SK-N-SH (cell line): ENCODE data around the gene KIF9. TPM values are rescaled to one million over a fixed set of nuclear protein-coding genes. Genes with fewer than 3 reads are reported as not detected.
"Not testable (repeated sequence)": the region's sequence is repeated elsewhere in the genome, so short reads cannot be mapped to it uniquely, and the experiment has no call there.

Source experiments
- CTCF ChIA-PET: fragments of 300-600, 350-600 bp; formaldehyde crosslinking; extraction: SDS; loops from one replicate; lab custom pipeline; 2021; lab: Yijun Ruan, JAX
- POLR2A ChIA-PET: fragments of 350-600 bp; sonication (Branson Sonifier 250); formaldehyde crosslinking; extraction: SDS; loops from one replicate; lab custom pipeline; 2020; ENCODE audit warnings: antibody characterized with exemption, inconsistent platforms; lab: Yijun Ruan, JAX
- DNase-seq: peaks from one replicate; pipeline ENCODE4 v3.0.0; 2012
- H2AFZ ChIP-seq: fragments of 200-600 bp; sonication (generic); 2 replicates; pipeline ENCODE4 v1.8.1; 2016; ENCODE audit warnings: antibody characterized with exemption, mild to moderate bottlenecking, low read depth
- H3F3A ChIP-seq: fragments of 200-600 bp; sonication (generic); replicated peaks from 2 replicates; pipeline ENCODE3; 2016; ENCODE audit warnings: antibody characterized with exemption, mild to moderate bottlenecking; ENCODE audit not compliant: insufficient read depth
- H3K27ac ChIP-seq, 2 experiments: fragments of 200-500 bp in 1 of 2; fragments of 200-600 bp in 1 of 2; sonication (Bioruptor generic) in 1 of 2; sonication (generic), shearing (Covaris generic) in 1 of 2; 2 replicates each; pipeline versions ENCODE4 v1.5.1 to v1.6.1; 2014 to 2016; ENCODE audit warnings: low read depth in 2 of 2, inconsistent platforms in 1 of 2, low read length in 1 of 2, mild to moderate bottlenecking in 1 of 2, mixed read lengths in 1 of 2
- H3K27me3 ChIP-seq: fragments of 200-600 bp; sonication (generic), shearing (Covaris generic); 2 replicates; pipeline ENCODE4 v1.6.1; 2016; ENCODE audit warnings: mixed run types; ENCODE audit not compliant: insufficient read depth
- H3K36me3 ChIP-seq, 2 experiments: fragments of 200-500 bp in 1 of 2; fragments of 200-600 bp in 1 of 2; sonication (Bioruptor generic) in 1 of 2; sonication (generic) in 1 of 2; replicated peaks in 1 of 2; 2 replicates each; pipeline versions ENCODE3 to v1.5.1; 2014 to 2016; ENCODE audit warnings: low read length in 1 of 2, mild to moderate bottlenecking in 1 of 2; ENCODE audit not compliant: insufficient read depth in 2 of 2, control insufficient read depth in 1 of 2
- H3K4me1 ChIP-seq, 2 experiments: fragments of 200-500 bp in 1 of 2; fragments of 200-600 bp in 1 of 2; sonication (Bioruptor generic) in 1 of 2; sonication (generic), shearing (Covaris generic) in 1 of 2; 2 replicates each; pipeline versions ENCODE4 v1.5.1 to v1.6.1; 2014 to 2016; ENCODE audit warnings: low read depth in 1 of 2, low read length in 1 of 2, mixed run types in 1 of 2; ENCODE audit not compliant: insufficient read depth in 2 of 2, control insufficient read depth in 1 of 2
- H3K4me2 ChIP-seq: fragments of 200-600 bp; sonication (generic), shearing (Covaris generic); 2 replicates; pipeline ENCODE4 v1.6.1; 2017; ENCODE audit warnings: mixed run types
- H3K4me3 ChIP-seq, 2 experiments: fragments of 200-500 bp in 1 of 2; fragments of 200-600 bp in 1 of 2; sonication (Bioruptor generic) in 1 of 2; sonication (generic), shearing (Covaris generic) in 1 of 2; 2 replicates each; pipeline versions ENCODE4 v1.5.1 to v1.8.1; 2014 to 2016; ENCODE audit warnings: low read depth in 2 of 2, inconsistent platforms in 1 of 2, low read length in 1 of 2, mild to moderate bottlenecking in 1 of 2, mixed read lengths in 1 of 2, moderate library complexity in 1 of 2
- H3K79me2 ChIP-seq: fragments of 200-600 bp; sonication (generic); 2 replicates; pipeline ENCODE4 v1.8.1; 2017; ENCODE audit warnings: mild to moderate bottlenecking; ENCODE audit not compliant: insufficient read depth
- H3K9ac ChIP-seq: fragments of 200-600 bp; sonication (generic); 2 replicates; pipeline ENCODE4 v1.6.1; 2017; ENCODE audit warnings: mixed run types
- H3K9me2 ChIP-seq: fragments of 200-600 bp; sonication (generic); 2 replicates; pipeline ENCODE4 v1.6.1; 2017; ENCODE audit warnings: mixed run types
- H3K9me3 ChIP-seq: fragments of 200-600 bp; sonication (generic); 2 replicates; pipeline ENCODE4 v1.6.1; 2017; ENCODE audit warnings: mixed run types, mild to moderate bottlenecking, moderate library complexity
- H4K20me1 ChIP-seq: fragments of 200-600 bp; sonication (generic); 2 replicates; pipeline ENCODE4 v1.6.1; 2017; ENCODE audit warnings: mild to moderate bottlenecking, mixed run types; ENCODE audit not compliant: insufficient read depth
- CHD2 ChIP-seq: fragments of 150-350 bp; IDR thresholded peaks from 2 replicates; pipeline ENCODE4 v1.6.1; 2018; ENCODE audit warnings: low read length; ENCODE audit not compliant: partially characterized antibody
- EP300 ChIP-seq, 2 experiments: IDR thresholded peaks; 2 replicates each; pipeline versions ENCODE4 v1.4.0 to v1.6.1; 2012; ENCODE audit warnings: borderline replicate concordance in 1 of 2, low read depth in 1 of 2, low read length in 1 of 2
- EZH2phosphoT487 ChIP-seq: fragments of 200-600 bp; sonication (generic); IDR thresholded peaks from 2 replicates; pipeline ENCODE4 v1.6.1; 2017; ENCODE audit warnings: low read depth, mixed run types, mild to moderate bottlenecking, antibody characterized with exemption, moderate library complexity, borderline replicate concordance
- FOXJ3 ChIP-seq: sonication (generic); formaldehyde crosslinking; IDR thresholded peaks from 2 replicates; pipeline ENCODE4 v1.5.1; 2020; ENCODE audit warnings: mild to moderate bottlenecking, missing genetic modification reagents
- FOXM1 ChIP-seq: IDR thresholded peaks from 2 replicates; pipeline ENCODE4 v1.4.0; 2012; ENCODE audit warnings: low read depth, mild to moderate bottlenecking
- GABPA ChIP-seq: IDR thresholded peaks from 2 replicates; pipeline ENCODE4 v1.4.0; 2012; ENCODE audit warnings: low read depth, mild to moderate bottlenecking
- MEF2A ChIP-seq: IDR thresholded peaks from 2 replicates; pipeline ENCODE4 v1.4.0; 2012; ENCODE audit warnings: low read depth, borderline replicate concordance
- MXI1 ChIP-seq: IDR thresholded peaks from 2 replicates; pipeline ENCODE4 v1.6.1; 2012; ENCODE audit warnings: mild to moderate bottlenecking, low read depth, low read length, improper control_type of control experiment
- NFIC ChIP-seq: IDR thresholded peaks from 2 replicates; pipeline ENCODE4 v1.4.0; 2012; ENCODE audit warnings: borderline replicate concordance
- NRF1 ChIP-seq: IDR thresholded peaks from 2 replicates; pipeline ENCODE4 v1.6.1; 2012; ENCODE audit warnings: low read depth, mild to moderate bottlenecking, low read length
- POLR2AphosphoS5 ChIP-seq: IDR thresholded peaks from 2 replicates; pipeline ENCODE4 v1.6.1; 2012; ENCODE audit warnings: low read depth, low read length
- RAD21 ChIP-seq: IDR thresholded peaks from 2 replicates; pipeline ENCODE4 v1.6.1; 2012; ENCODE audit warnings: mild to moderate bottlenecking, low read length
- RFX5 ChIP-seq: IDR thresholded peaks from 2 replicates; pipeline ENCODE4 v1.6.1; 2012; ENCODE audit warnings: mild to moderate bottlenecking, improper control_type of control experiment, low read length
- SMC3 ChIP-seq: IDR thresholded peaks from 2 replicates; pipeline ENCODE4 v1.6.1; 2012; ENCODE audit warnings: low read depth, low read length, improper control_type of control experiment
- TAF1 ChIP-seq: IDR thresholded peaks from 2 replicates; pipeline ENCODE4 v1.6.1; 2012; ENCODE audit warnings: low read depth, mild to moderate bottlenecking, low read length, moderate library complexity, borderline replicate concordance
- WGBS: methylation state at CpG from one replicate; pipeline ENCODE4 v1.1.6; 2017; ENCODE audit warnings: low lambda C conversion rate; 5-methylcytosine and 5-hydroxymethylcytosine counted together
- polyA plus RNA-seq, 3 experiments: library from polyadenylated mRNA; depleted of rRNA; stranded (reverse); fragments of >200 nt; gene quantifications; 2 replicates each; pipeline ENCODE4 v1.2.3, GENCODE V29; 2012
- TF ChIP-seq, protein P1 (sequence below): fragments of 150-350 bp; IDR thresholded peaks from 2 replicates; pipeline ENCODE4 v1.6.1; 2016; ENCODE audit warnings: mild to moderate bottlenecking, low read depth, low read length
- TF ChIP-seq, protein P2 (sequence below): fragments of 150-350 bp; IDR thresholded peaks from 2 replicates; pipeline ENCODE4 v1.6.1; 2017; ENCODE audit warnings: antibody characterized with exemption, low read length, low read depth, borderline replicate concordance
- TF ChIP-seq, protein P3 (sequence below): IDR thresholded peaks from 2 replicates; pipeline ENCODE4 v1.4.0; 2012; ENCODE audit warnings: low read depth, borderline replicate concordance

Gene KIF9
- polyA plus RNA-seq, 1 of the 3 experiments (the other 2 are of a cell fraction): 31.8 TPM

DNA sequence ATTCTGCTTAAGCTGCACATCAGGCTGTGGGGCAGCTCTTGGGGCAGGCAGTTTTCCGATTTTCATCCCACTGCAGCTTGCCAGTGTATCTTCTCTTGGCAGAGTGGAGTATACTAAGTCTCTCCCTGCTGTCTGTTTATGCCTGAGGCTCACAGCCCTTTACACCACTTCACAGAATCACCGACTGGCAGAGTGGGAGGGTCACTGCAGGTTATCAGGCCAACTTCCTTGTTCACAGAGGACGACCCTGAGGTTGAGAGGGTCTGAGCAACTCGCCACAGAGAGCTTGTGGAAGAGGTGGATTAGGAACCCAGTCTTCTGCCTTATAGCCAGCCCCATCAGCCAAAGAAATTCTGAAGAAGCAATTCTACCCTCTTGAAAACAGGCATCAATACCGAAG lies 30.9 kb downstream of the KIF9 start:
- H3K4me2 ChIP-seq: no peak overlapping the region
- H3K9ac ChIP-seq: no peak overlapping the region
- WGBS: 70% methylated on average over 4 of the region's 5 CpGs

DNA sequence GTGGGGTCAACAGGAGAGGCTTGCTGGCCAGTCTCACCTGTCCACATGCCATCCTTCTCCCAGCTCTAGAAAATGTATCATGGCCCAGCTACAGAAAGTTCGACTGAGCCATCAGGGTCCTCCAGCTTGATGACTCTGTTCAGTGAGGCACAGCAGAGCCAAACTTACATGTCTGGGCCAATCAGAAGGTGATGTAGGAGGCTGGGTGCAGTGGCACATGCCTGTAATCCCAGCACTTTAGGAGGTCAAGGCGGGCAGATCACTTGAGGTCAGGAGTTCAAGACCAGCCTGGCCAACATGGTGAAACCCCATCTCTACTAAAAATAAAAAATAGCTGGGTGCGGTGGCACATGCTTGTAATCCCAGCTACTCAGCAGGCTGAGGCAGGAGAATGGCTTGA lies 31.5 kb downstream of the KIF9 start:
- WGBS: 54% methylated on average over 3 of the region's 3 CpGs
- H3K27me3 ChIP-seq, H3K4me2 ChIP-seq, POLR2A ChIA-PET, H3K9me2 ChIP-seq, H3K4me3 ChIP-seq, DNase-seq, H3K9me3 ChIP-seq, H3F3A ChIP-seq, H3K36me3 ChIP-seq, H3K27ac ChIP-seq, H3K9ac ChIP-seq, H2AFZ ChIP-seq, H3K4me1 ChIP-seq, H4K20me1 ChIP-seq, H3K79me2 ChIP-seq: not testable (repeated sequence)
- CTCF ChIA-PET: interaction anchor here (1.1 to 2.8 kb wide), 6 partner anchors 11 to 73 kb away, joined by 3 to 16 read pairs (median 8); no protein-coding TSS in a partner anchor

More for the DNA sequence above, 30.9 kb downstream of the KIF9 start:
- Histone ChIP-seq H3K36me3 (no peaks in the 10 kb centered on the region), H3K27me3 (no peaks in the 10 kb centered on the region), H3F3A (no peaks in the 10 kb centered on the region), H3K4me3 (no peak overlapping the region), H3K9me2 (no peaks in the 10 kb centered on the region), H3K27ac (no peak overlapping the region), H3K9me3 (no peaks in the 10 kb centered on the region), H3K79me2 (no peaks in the 10 kb centered on the region), H3K4me1 (no peaks in the 10 kb centered on the region; a peak in 1 of 4 replicates), H2AFZ (no peak overlapping the region), H4K20me1 (no peaks in the 10 kb centered on the region)
- POLR2A ChIA-PET: no interaction called here
- TF ChIP-seq EP300 (IDR thresholded peaks at IDR 0.05; ENCODE audit: borderline replicate concordance in 1 of 2, low read depth in 1 of 2, low read length in 1 of 2): no peak
- no peak for TF ChIP-seq EZH2phosphoT487
- TF ChIP-seq TAF1: no peak
- TF ChIP-seq CHD2: no peak
- no peak for TF ChIP-seq FOXJ3 (CRISPR knock-in tag)
- no peak for TF ChIP-seq NRF1
- TF ChIP-seq FOXM1: no peak
- TF ChIP-seq POLR2AphosphoS5: no peak
- CTCF ChIA-PET: interaction anchor here (0.6 to 2.8 kb wide), 5 partner anchors 11 to 120 kb away, joined by 3 to 16 read pairs (median 7); partner anchors contain the start of gene SETD2
- no peak for DNase-seq

DNA sequence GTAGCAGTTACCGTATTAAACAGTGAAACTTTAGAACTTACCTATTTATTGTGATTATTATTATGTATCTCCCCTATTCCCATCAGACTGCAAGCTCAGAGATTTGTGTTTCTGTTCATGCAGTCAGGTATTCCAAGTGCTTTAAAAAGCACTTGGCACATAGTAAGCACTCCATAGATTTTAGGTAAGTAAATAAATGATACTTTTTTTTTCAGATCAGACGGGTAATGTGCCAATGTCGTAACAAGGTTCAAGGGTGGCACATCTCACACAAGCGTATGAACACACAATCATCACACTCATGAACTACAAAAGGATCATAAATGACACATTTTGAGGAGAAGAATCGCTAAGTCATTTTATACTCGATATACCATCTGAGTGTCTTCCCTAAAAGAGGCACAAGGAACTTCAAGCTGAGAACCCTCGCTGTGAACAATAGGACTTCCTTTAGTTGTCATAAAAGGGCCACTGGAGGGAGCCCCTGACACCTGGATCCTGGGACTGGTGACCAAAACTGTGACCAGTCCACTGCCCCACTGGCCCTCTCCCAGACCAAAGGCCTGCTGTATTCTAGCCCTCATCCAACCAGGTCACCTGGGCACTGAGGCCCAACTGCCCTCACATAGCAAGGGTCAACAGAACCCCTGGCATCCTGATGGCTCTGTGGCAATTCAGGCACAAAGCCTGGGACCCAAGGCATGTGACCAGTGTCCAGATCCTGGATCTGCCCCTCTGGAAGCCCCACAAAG lies 32.1 kb downstream of the KIF9 start:
- DNase-seq: peak; percentile 67
- Histone ChIP-seq H4K20me1 (no peaks in the 10 kb centered on the region), H3K4me3 (no peak overlapping the region), H3K36me3 (no peaks in the 10 kb centered on the region), H3K4me2 (no peak overlapping the region), H2AFZ (no peak overlapping the region), H3F3A (no peaks in the 10 kb centered on the region), H3K4me1 (no peaks in the 10 kb centered on the region; a peak in 1 of 4 replicates), H3K9me3 (no peaks in the 10 kb centered on the region), H3K27me3 (no peaks in the 10 kb centered on the region), H3K79me2 (no peaks in the 10 kb centered on the region), H3K27ac (no peak overlapping the region), H3K9me2 (no peaks in the 10 kb centered on the region), H3K9ac (no peak overlapping the region)
- POLR2A ChIA-PET: no interaction called here
- CTCF ChIA-PET: interaction anchor here (0.7 to 2.8 kb wide), 12 partner anchors 10 to 231 kb away, joined by 3 to 16 read pairs (median 4); no protein-coding TSS in a partner anchor
- 75% methylated on average over 7 of the region's 7 CpGs for WGBS
- no peak for TF ChIP-seq NFIC
- TF ChIP-seq TAF1: no peak
- TF ChIP-seq MEF2A: no peak
- TF ChIP-seq POLR2AphosphoS5: no peak
- TF ChIP-seq RAD21: peak; percentile 62
- peak; percentile 45 for TF ChIP-seq SMC3
- no peak for TF ChIP-seq GABPA
- TF ChIP-seq MXI1: no peak
- no peak for TF ChIP-seq CHD2
- TF ChIP-seq, protein P1, sequence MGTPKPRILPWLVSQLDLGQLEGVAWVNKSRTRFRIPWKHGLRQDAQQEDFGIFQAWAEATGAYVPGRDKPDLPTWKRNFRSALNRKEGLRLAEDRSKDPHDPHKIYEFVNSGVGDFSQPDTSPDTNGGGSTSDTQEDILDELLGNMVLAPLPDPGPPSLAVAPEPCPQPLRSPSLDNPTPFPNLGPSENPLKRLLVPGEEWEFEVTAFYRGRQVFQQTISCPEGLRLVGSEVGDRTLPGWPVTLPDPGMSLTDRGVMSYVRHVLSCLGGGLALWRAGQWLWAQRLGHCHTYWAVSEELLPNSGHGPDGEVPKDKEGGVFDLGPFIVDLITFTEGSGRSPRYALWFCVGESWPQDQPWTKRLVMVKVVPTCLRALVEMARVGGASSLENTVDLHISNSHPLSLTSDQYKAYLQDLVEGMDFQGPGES: no peak
- TF ChIP-seq, protein P2, sequence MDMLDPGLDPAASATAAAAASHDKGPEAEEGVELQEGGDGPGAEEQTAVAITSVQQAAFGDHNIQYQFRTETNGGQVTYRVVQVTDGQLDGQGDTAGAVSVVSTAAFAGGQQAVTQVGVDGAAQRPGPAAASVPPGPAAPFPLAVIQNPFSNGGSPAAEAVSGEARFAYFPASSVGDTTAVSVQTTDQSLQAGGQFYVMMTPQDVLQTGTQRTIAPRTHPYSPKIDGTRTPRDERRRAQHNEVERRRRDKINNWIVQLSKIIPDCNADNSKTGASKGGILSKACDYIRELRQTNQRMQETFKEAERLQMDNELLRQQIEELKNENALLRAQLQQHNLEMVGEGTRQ: no peak
- TF ChIP-seq RFX5: no peak
- TF ChIP-seq, protein P3, sequence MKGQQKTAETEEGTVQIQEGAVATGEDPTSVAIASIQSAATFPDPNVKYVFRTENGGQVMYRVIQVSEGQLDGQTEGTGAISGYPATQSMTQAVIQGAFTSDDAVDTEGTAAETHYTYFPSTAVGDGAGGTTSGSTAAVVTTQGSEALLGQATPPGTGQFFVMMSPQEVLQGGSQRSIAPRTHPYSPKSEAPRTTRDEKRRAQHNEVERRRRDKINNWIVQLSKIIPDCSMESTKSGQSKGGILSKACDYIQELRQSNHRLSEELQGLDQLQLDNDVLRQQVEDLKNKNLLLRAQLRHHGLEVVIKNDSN: no peak
